Mesendoderm (in vitro differentiated cells): ENCODE results near the gene INHBC.
"Not testable (repeated sequence)": the region's sequence is repeated elsewhere in the genome, so short reads cannot be mapped to it uniquely, and the experiment has no call there.

Experiments
- DNase-seq: peaks from one replicate; pipeline ENCODE4 v3.0.0; 2013
- H2AK5ac ChIP-seq: 2 replicates; pipeline ENCODE4 v1.6.1; 2013; ENCODE audit warnings: low read length, inconsistent platforms
- H2BK120ac ChIP-seq: 2 replicates; pipeline ENCODE4 v1.6.1; 2013; ENCODE audit warnings: low read depth, mild to moderate bottlenecking, low read length, moderate library complexity, mixed read lengths
- H2BK15ac ChIP-seq: replicated peaks from 2 replicates; pipeline ENCODE4 v1.6.1; 2013; ENCODE audit warnings: low read depth, mild to moderate bottlenecking, moderate library complexity
- H2BK5ac ChIP-seq: 2 replicates; pipeline ENCODE4 v1.6.1; 2013; ENCODE audit warnings: low read length, inconsistent platforms
- H3K18ac ChIP-seq: 2 replicates; pipeline ENCODE4 v1.6.1; 2013; ENCODE audit warnings: mild to moderate bottlenecking, low read length, mixed read lengths
- H3K23ac ChIP-seq: one replicate; pipeline ENCODE4 v1.6.1; 2013; ENCODE audit warnings: low read length
- H3K27ac ChIP-seq: 2 replicates; pipeline ENCODE4 v1.5.1; 2013; ENCODE audit warnings: low read depth, mild to moderate bottlenecking, inconsistent platforms, low read length, moderate library complexity
- H3K27me3 ChIP-seq: 2 replicates; pipeline ENCODE4 v1.6.1; 2013; ENCODE audit warnings: low read length, control low read depth, mild to moderate bottlenecking, inconsistent platforms; ENCODE audit not compliant: insufficient read depth, poor library complexity
- H3K36me3 ChIP-seq: 2 replicates; pipeline ENCODE4 v1.6.1; 2013; ENCODE audit warnings: low read length, inconsistent platforms; ENCODE audit not compliant: control insufficient read depth, insufficient read depth
- H3K4ac ChIP-seq: one replicate; pipeline ENCODE4 v1.6.1; 2013; ENCODE audit warnings: low read depth, mild to moderate bottlenecking, low read length, moderate library complexity
- H3K4me1 ChIP-seq: 2 replicates; pipeline ENCODE4 v1.6.1; 2013; ENCODE audit warnings: low read depth, low read length, inconsistent platforms; ENCODE audit not compliant: control insufficient read depth
- H3K4me2 ChIP-seq: 2 replicates; pipeline ENCODE4 v1.6.1; 2013; ENCODE audit warnings: low read length
- H3K4me3 ChIP-seq: 2 replicates; pipeline ENCODE4 v1.5.1; 2013; ENCODE audit warnings: mild to moderate bottlenecking, low read length
- H3K56ac ChIP-seq: one replicate; pipeline ENCODE4 v1.6.1; 2013; ENCODE audit warnings: low read length
- H3K79me1 ChIP-seq: 2 replicates; pipeline ENCODE4 v1.6.1; 2013; ENCODE audit warnings: low read length, inconsistent platforms
- H3K79me2 ChIP-seq: 2 replicates; pipeline ENCODE4 v1.6.1; 2013; ENCODE audit warnings: mild to moderate bottlenecking, low read length; ENCODE audit not compliant: control insufficient read depth, insufficient read depth
- H3K9ac ChIP-seq: 2 replicates; pipeline ENCODE4 v1.6.1; 2013; ENCODE audit warnings: low read length, inconsistent platforms
- H4K5ac ChIP-seq: one replicate; pipeline ENCODE4 v1.6.1; 2013; ENCODE audit warnings: low read length
- H4K8ac ChIP-seq: one replicate; pipeline ENCODE4 v1.6.1; 2013; ENCODE audit warnings: low read depth, mild to moderate bottlenecking, control low read depth, low read length, moderate library complexity
- WGBS: extraction: QIAGEN DNeasy Blood & Tissue Kit; methylation state at CpG from one replicate; pipeline ENCODE4 v1.1.7; 2013; ENCODE audit warnings: low lambda C conversion rate, missing lambda C conversion rate; ENCODE audit not compliant: insufficient coverage; ENCODE audit errors: extremely low coverage; 5-methylcytosine and 5-hydroxymethylcytosine counted together

INHBC gene

GRCh38 chr12:57404966-57405640 lies 29.5 kb upstream of the INHBC start:
- Histone ChIP-seq H3K36me3 (no peaks in the 10 kb centered on the region), H2BK5ac (no peak overlapping the region), H3K18ac (no peak overlapping the region), H4K5ac (no peak overlapping the region), H4K8ac (no peak overlapping the region), H3K79me2 (no peaks in the 10 kb centered on the region), H3K4me1 (no peaks in the 10 kb centered on the region), H3K4me3 (no peak overlapping the region), H3K4ac (no peak overlapping the region), H2BK15ac (no peak overlapping the region), H3K56ac (no peak overlapping the region), H3K79me1 (peaks cover 2% of the 10 kb centered on the region), H3K4me2 (no peak overlapping the region), H2AK5ac (no peak overlapping the region), H3K23ac (no peak overlapping the region), H3K27me3 (no peaks in the 10 kb centered on the region), H3K9ac (no peak overlapping the region), H3K27ac (no peak overlapping the region), H2BK120ac (no peak overlapping the region)
- WGBS = no CpG with 5 or more reads among the region's 5 CpGs
- DNase-seq = no peak

DNA sequence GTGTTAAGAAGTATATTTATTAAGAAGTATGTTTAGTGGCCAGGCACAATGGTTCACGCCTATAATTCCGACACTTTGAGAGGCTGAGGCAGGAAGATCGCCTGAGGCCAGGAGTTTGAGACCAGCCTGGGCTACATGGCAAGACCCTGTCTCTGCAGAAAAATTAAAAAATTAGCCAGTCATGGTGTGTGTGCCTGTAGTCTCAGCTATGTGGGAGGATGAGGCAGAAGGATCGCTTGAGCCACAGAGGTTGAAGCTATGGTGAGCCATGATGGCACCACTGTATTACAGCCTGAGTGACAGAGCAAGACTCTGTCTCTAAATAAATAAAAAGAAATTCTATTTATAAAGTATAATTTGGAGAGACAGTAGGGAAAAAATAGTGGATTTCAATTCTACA lies 24.1 kb upstream of the INHBC start:
- H3K36me3 ChIP-seq = no peaks in the 10 kb centered on the region
- H3K4me2 ChIP-seq = no peak overlapping the region
- H3K56ac ChIP-seq = no peak overlapping the region
- H3K27ac ChIP-seq = no peak overlapping the region
- H3K4me3 ChIP-seq = no peak overlapping the region
- no peak overlapping the region for H4K8ac ChIP-seq
- H2BK120ac ChIP-seq = no peak overlapping the region
- no peak overlapping the region for H2AK5ac ChIP-seq
- no peak overlapping the region for H4K5ac ChIP-seq
- no peak for DNase-seq
- H2BK5ac ChIP-seq = no peak overlapping the region
- no peak overlapping the region for H3K9ac ChIP-seq
- no peaks in the 10 kb centered on the region for H3K27me3 ChIP-seq
- no peaks in the 10 kb centered on the region for H3K4me1 ChIP-seq
- WGBS = no CpG with 5 or more reads among the region's 4 CpGs
- no peak overlapping the region for H2BK15ac ChIP-seq
- no peaks in the 10 kb centered on the region for H3K79me2 ChIP-seq
- no peak overlapping the region for H3K4ac ChIP-seq
- no peaks in the 10 kb centered on the region for H3K79me1 ChIP-seq
- no peak overlapping the region for H3K23ac ChIP-seq
- H3K18ac ChIP-seq = no peak overlapping the region

GRCh38 chr12:57414160-57414559 lies 20.4 kb upstream of the INHBC start:
- H2AK5ac ChIP-seq, H3K18ac ChIP-seq, H2BK5ac ChIP-seq, H4K5ac ChIP-seq, H3K9ac ChIP-seq, DNase-seq, H3K4me3 ChIP-seq, H3K79me1 ChIP-seq, H3K27ac ChIP-seq, H2BK120ac ChIP-seq, H3K36me3 ChIP-seq, H3K79me2 ChIP-seq, H3K56ac ChIP-seq, H2BK15ac ChIP-seq, H3K4me2 ChIP-seq, H3K4ac ChIP-seq, H3K27me3 ChIP-seq, H3K4me1 ChIP-seq, H4K8ac ChIP-seq, H3K23ac ChIP-seq: not testable (repeated sequence)
- WGBS = no CpG with 5 or more reads among the region's 6 CpGs

DNA sequence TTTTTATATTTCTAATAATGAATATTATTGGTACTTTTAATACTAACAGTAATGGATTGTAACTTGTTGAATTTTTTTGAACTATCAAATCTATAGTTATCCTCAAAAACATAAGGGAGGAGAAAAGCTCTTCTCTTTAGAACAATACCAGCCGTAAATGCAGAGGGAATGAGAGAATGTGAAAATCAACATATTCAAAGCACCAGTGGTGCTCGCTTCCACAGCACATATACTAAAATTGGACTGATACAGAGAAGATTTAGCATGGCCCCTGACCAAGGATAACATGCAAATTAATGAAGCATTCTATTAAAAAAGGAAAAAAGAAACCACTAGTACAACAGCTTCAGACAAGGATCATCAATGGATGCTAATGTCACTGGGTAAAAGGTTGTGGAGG lies 19.5 kb upstream of the INHBC start:
- Histone ChIP-seq H3K4me3 (no peak overlapping the region), H2BK120ac (no peak overlapping the region), H3K79me2 (no peaks in the 10 kb centered on the region), H3K36me3 (no peaks in the 10 kb centered on the region), H2BK15ac (no peak overlapping the region), H3K18ac (no peak overlapping the region), H4K5ac (no peak overlapping the region), H3K79me1 (no peaks in the 10 kb centered on the region), H4K8ac (no peak overlapping the region), H3K4me1 (no peaks in the 10 kb centered on the region), H3K27me3 (no peaks in the 10 kb centered on the region), H2BK5ac (no peak overlapping the region), H3K23ac (no peak overlapping the region), H3K4me2 (no peak overlapping the region), H3K4ac (no peak overlapping the region), H3K27ac (no peak overlapping the region), H3K56ac (no peak overlapping the region), H2AK5ac (no peak overlapping the region), H3K9ac (no peak overlapping the region)
- WGBS = no CpG with 5 or more reads among the region's 2 CpGs
- no peak for DNase-seq

DNA sequence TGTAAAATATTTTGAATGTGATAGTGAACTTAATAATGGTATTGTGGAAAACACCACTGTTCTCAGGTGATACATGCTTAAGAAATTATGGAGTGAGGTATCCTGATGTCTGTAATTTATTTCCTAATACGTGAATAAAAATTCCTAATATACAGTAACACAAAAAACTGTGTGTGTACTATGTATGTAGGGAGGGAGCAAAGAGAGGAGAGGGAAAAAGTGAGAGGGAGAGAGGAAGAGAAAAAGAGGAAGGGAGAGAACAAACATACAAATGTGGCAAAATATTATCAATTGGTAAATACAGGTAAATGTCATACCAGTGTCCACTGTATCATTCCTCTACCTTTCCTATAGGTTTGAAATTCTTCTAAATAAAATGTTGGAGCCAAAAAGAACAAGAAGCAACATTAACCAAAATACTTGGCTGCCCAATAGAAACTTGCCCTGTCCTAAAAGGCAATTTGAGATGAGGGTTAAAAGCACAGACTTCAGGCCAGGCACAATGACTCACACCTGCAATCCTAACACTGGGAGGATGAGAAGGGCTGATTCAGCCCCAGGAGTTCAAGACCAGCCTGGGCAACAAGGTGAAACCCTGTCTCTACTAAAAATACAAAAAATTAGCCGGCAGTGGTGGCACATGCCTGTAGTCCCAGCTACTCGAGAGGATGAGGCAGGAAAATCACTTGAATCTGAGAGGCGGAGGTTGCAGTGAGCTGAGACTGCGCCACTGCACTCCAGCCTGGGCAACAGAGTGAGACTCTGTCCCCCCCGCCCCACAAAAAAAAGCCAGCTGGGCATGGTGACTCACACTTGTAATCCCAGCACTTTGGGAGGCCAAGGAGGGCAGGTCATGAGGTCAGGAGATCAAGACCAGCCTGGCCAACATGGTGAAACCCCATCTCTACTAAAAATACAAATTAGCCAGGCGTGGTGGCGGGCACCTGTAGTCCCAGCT lies 18.3 kb upstream of the INHBC start:
- H3K56ac ChIP-seq = no peak overlapping the region
- no peaks in the 10 kb centered on the region for H3K27me3 ChIP-seq
- no peak overlapping the region for H2AK5ac ChIP-seq
- H3K18ac ChIP-seq = no peak overlapping the region
- no peak overlapping the region for H3K4me3 ChIP-seq
- no peak overlapping the region for H4K5ac ChIP-seq
- H3K4me1 ChIP-seq = no peaks in the 10 kb centered on the region
- H2BK15ac ChIP-seq = no peak overlapping the region
- no peak overlapping the region for H3K4me2 ChIP-seq
- H3K4ac ChIP-seq = no peak overlapping the region
- H3K23ac ChIP-seq = no peak overlapping the region
- no peaks in the 10 kb centered on the region for H3K36me3 ChIP-seq
- H3K79me2 ChIP-seq = no peaks in the 10 kb centered on the region
- DNase-seq = peak; percentile 24
- H2BK5ac ChIP-seq = no peak overlapping the region
- H3K9ac ChIP-seq = no peak overlapping the region
- no peak overlapping the region for H3K27ac ChIP-seq
- no peaks in the 10 kb centered on the region for H3K79me1 ChIP-seq
- no peak overlapping the region for H4K8ac ChIP-seq
- no peak overlapping the region for H2BK120ac ChIP-seq
- WGBS = no CpG with 5 or more reads among the region's 8 CpGs
